PC-9 (cell line): ENCODE measurements around the gene PLK5. TPM values are rescaled to one million over a fixed set of nuclear protein-coding genes. Genes with fewer than 3 reads are reported as not detected.

Experiments used
- BruUV-seq: library from RNA; stranded (reverse); fragments of 400-500 nt; replicated peaks from 2 replicates; lab custom pipeline; 2021; lab: Mats Ljungman, UMichigan
- CTCF ChIA-PET: fragments of 300-600 bp; sonication (Branson Sonifier 250); formaldehyde crosslinking; loops from one replicate; lab custom pipeline; 2022; ENCODE audit warnings: antibody characterized with exemption; lab: Charles Lee
- POLR2A ChIA-PET: fragments of 300-600 bp; sonication (Branson Sonifier 250); formaldehyde crosslinking; loops from one replicate; lab custom pipeline; 2022; ENCODE audit warnings: antibody characterized with exemption; ENCODE audit not compliant: unreplicated experiment; lab: Charles Lee
- DNase-seq, 2 experiments: peaks; one replicate each; pipeline versions ENCODE4 v3.0.0 to v3.0.0-alpha.2; 2015 to 2022; ENCODE audit warnings: mixed read lengths in 1 of 2
- H2AFZ ChIP-seq: fragments of 200-600 bp; sonication (generic); 2 replicates; pipeline ENCODE4 v1.8.1; 2017; ENCODE audit warnings: antibody characterized with exemption
- H3F3A ChIP-seq: fragments of 200-600 bp; sonication (generic); 2 replicates; pipeline ENCODE4 v1.8.1; 2017; ENCODE audit warnings: antibody characterized with exemption, mild to moderate bottlenecking, low read depth; ENCODE audit not compliant: insufficient read depth
- H3K27ac ChIP-seq: fragments of 200-600 bp; sonication (generic); 2 replicates; pipeline ENCODE4 v1.6.1; 2016; ENCODE audit warnings: mixed run types
- H3K27me3 ChIP-seq: fragments of 200-600 bp; sonication (generic); 2 replicates; pipeline ENCODE4 v1.6.1; 2016; ENCODE audit warnings: low read depth, mixed run types; ENCODE audit not compliant: insufficient read depth
- H3K36me3 ChIP-seq: fragments of 200-600 bp; sonication (generic); 2 replicates; pipeline ENCODE4 v1.6.1; 2016; ENCODE audit warnings: low read depth, mixed run types
- H3K4me1 ChIP-seq: fragments of 200-600 bp; sonication (generic); replicated peaks from 2 replicates; pipeline ENCODE4 v1.6.1; 2016; ENCODE audit warnings: mixed run types; ENCODE audit not compliant: insufficient read depth
- H3K4me2 ChIP-seq: fragments of 200-600 bp; sonication (generic); 2 replicates; pipeline ENCODE4 v1.6.1; 2017; ENCODE audit warnings: mixed run types
- H3K4me3 ChIP-seq: fragments of 200-600 bp; sonication (generic); 2 replicates; pipeline ENCODE4 v1.6.1; 2016; ENCODE audit warnings: mixed run types
- H3K79me2 ChIP-seq: fragments of 200-600 bp; sonication (generic); 2 replicates; pipeline ENCODE4 v1.6.1; 2017; ENCODE audit warnings: low read depth, mixed run types
- H3K9me2 ChIP-seq: fragments of 200-600 bp; sonication (generic); 2 replicates; pipeline ENCODE4 v1.8.1; 2017; ENCODE audit warnings: mild to moderate bottlenecking; ENCODE audit not compliant: insufficient read depth
- H3K9me3 ChIP-seq: fragments of 200-600 bp; sonication (generic); 2 replicates; pipeline ENCODE4 v1.8.1; 2016; ENCODE audit warnings: low read depth; ENCODE audit not compliant: insufficient read depth
- H4K20me1 ChIP-seq: fragments of 200-600 bp; sonication (generic); 2 replicates; pipeline ENCODE4 v1.8.1; 2017; ENCODE audit not compliant: insufficient read depth
- EZH2 ChIP-seq: fragments of 200-600 bp; sonication (generic); IDR thresholded peaks from 2 replicates; pipeline ENCODE4 v1.8.0; 2017; ENCODE audit warnings: antibody characterized with exemption, low read depth
- intact Hi-C: fragments of 100-400 bp; cut with micrococcal nuclease; formaldehyde crosslinking; loops from one replicate; pipeline ENCODE4 v1.10.0; 2022; ENCODE audit not compliant: unreplicated experiment
- total RNA-seq: library from RNA; stranded (reverse); gene quantifications from 2 replicates; pipeline ENCODE4 v1.2.3, GENCODE V29; 2021
- TF ChIP-seq, protein P1 (sequence below): fragments of 200-600 bp; sonication (generic); conservative IDR thresholded peaks from 2 replicates; pipeline ENCODE4 v1.6.1; 2017; ENCODE audit warnings: mixed run types, antibody characterized with exemption, mild to moderate bottlenecking, moderate library complexity

Gene PLK5
- total RNA-seq, 1 experiment from 2014 or later, result not detected

DNA sequence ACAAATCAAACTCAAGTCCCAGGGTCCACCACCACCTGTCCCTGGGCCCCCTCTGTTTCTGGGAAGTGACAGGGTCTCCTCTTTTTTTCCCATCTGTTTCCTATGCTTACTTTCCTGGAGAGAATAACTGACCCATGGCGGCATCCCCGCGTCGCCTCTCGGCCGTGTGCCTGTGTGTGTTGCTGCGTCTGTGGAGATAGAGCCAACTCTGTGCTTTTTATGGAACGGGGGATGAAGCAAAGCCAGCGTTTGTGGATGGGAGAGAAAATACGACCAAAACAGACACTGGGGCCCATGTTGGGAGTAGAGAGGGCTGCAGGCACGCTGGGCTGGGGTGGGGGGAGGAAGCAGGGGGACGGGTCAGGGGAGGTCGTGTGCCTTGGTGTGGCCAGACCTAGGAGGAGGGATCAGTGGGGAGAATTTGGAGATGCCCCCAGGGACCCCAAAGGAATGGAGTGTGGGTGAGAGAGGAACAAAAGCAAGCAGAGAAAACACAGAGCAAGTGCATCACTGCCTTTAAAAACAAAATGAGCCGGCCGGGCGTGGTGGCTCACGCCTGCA lies 16.6 kb downstream of the PLK5 start:
- ChIA-PET CTCF (no interaction called here), POLR2A (no interaction called here)
- no peaks in the 10 kb centered on the region for H3K9me3 ChIP-seq
- TF ChIP-seq, protein P1, sequence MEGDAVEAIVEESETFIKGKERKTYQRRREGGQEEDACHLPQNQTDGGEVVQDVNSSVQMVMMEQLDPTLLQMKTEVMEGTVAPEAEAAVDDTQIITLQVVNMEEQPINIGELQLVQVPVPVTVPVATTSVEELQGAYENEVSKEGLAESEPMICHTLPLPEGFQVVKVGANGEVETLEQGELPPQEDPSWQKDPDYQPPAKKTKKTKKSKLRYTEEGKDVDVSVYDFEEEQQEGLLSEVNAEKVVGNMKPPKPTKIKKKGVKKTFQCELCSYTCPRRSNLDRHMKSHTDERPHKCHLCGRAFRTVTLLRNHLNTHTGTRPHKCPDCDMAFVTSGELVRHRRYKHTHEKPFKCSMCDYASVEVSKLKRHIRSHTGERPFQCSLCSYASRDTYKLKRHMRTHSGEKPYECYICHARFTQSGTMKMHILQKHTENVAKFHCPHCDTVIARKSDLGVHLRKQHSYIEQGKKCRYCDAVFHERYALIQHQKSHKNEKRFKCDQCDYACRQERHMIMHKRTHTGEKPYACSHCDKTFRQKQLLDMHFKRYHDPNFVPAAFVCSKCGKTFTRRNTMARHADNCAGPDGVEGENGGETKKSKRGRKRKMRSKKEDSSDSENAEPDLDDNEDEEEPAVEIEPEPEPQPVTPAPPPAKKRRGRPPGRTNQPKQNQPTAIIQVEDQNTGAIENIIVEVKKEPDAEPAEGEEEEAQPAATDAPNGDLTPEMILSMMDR, result no peak
- TF ChIP-seq EZH2, result no peak
- H3K4me2 ChIP-seq, result no peak overlapping the region
- H2AFZ ChIP-seq, result no peak overlapping the region
- no peak overlapping the region for H3K27ac ChIP-seq
- no peaks in the 10 kb centered on the region for H3K9me2 ChIP-seq
- no peaks in the 10 kb centered on the region for H3K4me1 ChIP-seq
- no peaks in the 10 kb centered on the region for H4K20me1 ChIP-seq
- no peaks in the 10 kb centered on the region for H3F3A ChIP-seq
- H3K79me2 ChIP-seq, result no peaks in the 10 kb centered on the region
- H3K27me3 ChIP-seq, result no peaks in the 10 kb centered on the region
- intact Hi-C loops, result loop anchor here (10.0 kb wide), 1 partner anchor 254 kb away; no protein-coding TSS in a partner anchor
- no peak overlapping the region for H3K4me3 ChIP-seq
- no peaks in the 10 kb centered on the region for H3K36me3 ChIP-seq
- BruUV-seq, result no TSS peak
- DNase-seq, result no peak

- Histone ChIP-seq H3K27me3 (no peaks in the 10 kb centered on the region), H2AFZ (no peak overlapping the region), H3K4me3 (no peak overlapping the region), H4K20me1 (no peaks in the 10 kb centered on the region), H3K27ac (no peak overlapping the region), H3F3A (no peaks in the 10 kb centered on the region), H3K4me1 (no peaks in the 10 kb centered on the region), H3K9me2 (no peaks in the 10 kb centered on the region), H3K4me2 (no peak overlapping the region), H3K36me3 (no peaks in the 10 kb centered on the region), H3K79me2 (no peaks in the 10 kb centered on the region), H3K9me3 (no peaks in the 10 kb centered on the region)
- DNase-seq, result no peak
- CTCF ChIA-PET, result no interaction called here
- POLR2A ChIA-PET, result no interaction called here
- intact Hi-C loops, result loop anchor here (10.0 kb wide), 1 partner anchor 245 kb away; no protein-coding TSS in a partner anchor
- no peak for TF ChIP-seq EZH2
- TF ChIP-seq, protein P1, result no peak
- BruUV-seq, result no TSS peak
These were observed 25.6 kb downstream of the PLK5 start for GRCh38 chr19:1549332-1549945.

DNA sequence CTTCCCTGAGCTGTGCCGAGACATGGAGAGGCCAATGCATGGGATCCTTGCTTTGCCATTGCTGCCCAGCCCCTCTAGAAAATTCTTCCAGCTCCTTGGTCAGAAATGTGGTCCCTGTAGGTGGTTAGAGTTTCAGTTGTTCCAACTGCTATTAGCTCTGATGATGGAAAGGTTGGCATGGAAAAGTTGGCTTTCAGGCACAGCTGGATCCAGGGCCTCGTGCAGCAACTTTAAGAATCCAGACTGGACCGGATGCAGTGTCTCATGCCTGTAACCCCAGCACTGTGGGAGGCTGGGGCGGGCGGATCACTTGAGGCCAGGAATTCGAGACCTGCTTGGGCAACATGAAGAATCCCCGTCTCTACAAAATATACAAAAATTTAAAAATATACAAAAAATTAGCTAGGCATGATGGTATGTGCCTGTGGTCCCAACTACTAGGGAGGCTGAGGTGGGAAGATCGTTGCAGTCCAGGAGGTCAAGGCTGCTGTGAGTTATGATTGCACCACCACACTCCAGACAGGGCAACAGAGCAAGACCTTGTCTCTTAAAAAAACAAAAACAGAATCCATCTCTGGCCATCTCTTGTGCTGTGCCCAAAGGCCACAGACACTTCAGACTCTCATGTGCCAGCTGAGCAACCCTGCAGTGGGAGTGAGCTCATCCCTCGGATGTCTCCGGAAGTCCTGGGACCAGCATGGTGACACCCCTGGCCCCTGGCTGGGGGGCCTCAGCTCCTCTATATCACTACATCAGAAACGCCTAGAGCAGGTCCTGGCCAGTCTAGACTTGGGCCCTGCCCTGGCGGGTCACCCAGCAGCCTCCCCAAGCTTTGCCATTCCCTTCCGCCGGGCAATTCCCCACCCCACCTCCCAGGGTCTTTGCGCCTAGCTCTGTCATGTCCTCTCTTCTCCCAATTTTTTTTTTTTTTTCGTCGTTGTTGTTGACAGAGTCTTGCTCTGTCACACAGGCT lies 27.5 kb downstream of the PLK5 start:
- POLR2A ChIA-PET, result interaction anchor here (0.6 kb wide), 4 partner anchors 30 to 247 kb away, joined by 3 to 51 read pairs (median 4); no protein-coding TSS in a partner anchor
- Histone ChIP-seq H3K4me1 (no peaks in the 10 kb centered on the region), H3K27ac (no peak overlapping the region), H3K27me3 (no peaks in the 10 kb centered on the region), H3F3A (no peaks in the 10 kb centered on the region), H3K4me3 (no peak overlapping the region), H3K9me2 (no peaks in the 10 kb centered on the region), H3K4me2 (no peak overlapping the region), H3K79me2 (no peaks in the 10 kb centered on the region), H4K20me1 (no peaks in the 10 kb centered on the region), H3K9me3 (no peaks in the 10 kb centered on the region), H2AFZ (no peak overlapping the region), H3K36me3 (no peaks in the 10 kb centered on the region)
- TF ChIP-seq EZH2, result no peak
- TF ChIP-seq, protein P1, result no peak
- intact Hi-C loops, result no loop called here
- CTCF ChIA-PET, result interaction anchor here (0.6 kb wide), 1 partner anchor 47 kb away, joined by 5 read pairs; no protein-coding TSS in a partner anchor
- DNase-seq, result no peak
- no TSS peak for BruUV-seq
